GM21526 (cell line): ENCODE data around the gene COX19.

Experiments
- ATAC-seq: cut with Tn5 transposase; IDR thresholded peaks from one replicate; pipeline ENCODE4 v1.9.1; 2021; ENCODE audit warnings: moderate library complexity; ENCODE audit not compliant: unreplicated experiment, low FRiP score

The COX19 gene

GRCh38 chr7:918118-918425, 57.3 kb downstream of the COX19 start:
- no peak for ATAC-seq

- ATAC-seq: no peak
Measured at GRCh38 chr7:917255-918117, 57.9 kb downstream of the COX19 start.

GRCh38 chr7:916291-916941, 58.9 kb downstream of the COX19 start:
- no peak for ATAC-seq
